SU-DHL-6 (cell line): ENCODE results near the gene TXNL4B.

Experiments used
- H2AFZ ChIP-seq: fragments of 200-600 bp; sonication (generic); 2 replicates; pipeline ENCODE4 v1.6.1; 2014; ENCODE audit warnings: low read depth, mild to moderate bottlenecking, moderate library complexity, mixed read lengths, antibody characterized with exemption, low read length; ENCODE audit not compliant: severe bottlenecking
- H3F3A ChIP-seq: fragments of 200-600 bp; shearing (Covaris generic); 2 replicates; pipeline ENCODE4 v1.6.0; 2016; ENCODE audit warnings: antibody characterized with exemption, mild to moderate bottlenecking; ENCODE audit not compliant: insufficient read depth
- H3K27ac ChIP-seq: fragments of 200-600 bp; sonication (generic); 2 replicates; pipeline ENCODE4 v1.5.1; 2016; ENCODE audit warnings: low read depth, mild to moderate bottlenecking, low read length, moderate library complexity, mixed read lengths
- H3K27me3 ChIP-seq: fragments of 200-600 bp; sonication (generic), shearing (Covaris generic); 2 replicates; pipeline ENCODE4 v1.6.0; 2014; ENCODE audit warnings: mild to moderate bottlenecking, low read length
- H3K36me3 ChIP-seq: fragments of 200-600 bp; sonication (generic); 2 replicates; pipeline ENCODE4 v1.6.1; 2014; ENCODE audit warnings: mild to moderate bottlenecking, low read length, mixed read lengths
- H3K4me2 ChIP-seq: fragments of 300-600, 200-600 bp; shearing (Covaris generic), sonication (generic); 2 replicates; pipeline ENCODE4 v1.6.0; 2014; ENCODE audit warnings: low read length, low read depth, mild to moderate bottlenecking; ENCODE audit not compliant: poor library complexity, severe bottlenecking
- H3K4me3 ChIP-seq: fragments of 200-600 bp; sonication (generic); 2 replicates; pipeline ENCODE4 v1.5.1; 2014; ENCODE audit warnings: antibody characterized with exemption, low read length, mild to moderate bottlenecking, mixed read lengths; ENCODE audit not compliant: insufficient read depth, poor library complexity, severe bottlenecking
- H3K79me2 ChIP-seq: fragments of 200-600 bp; sonication (generic); 2 replicates; pipeline ENCODE4 v1.6.1; 2014; ENCODE audit warnings: mild to moderate bottlenecking, low read length, moderate library complexity; ENCODE audit not compliant: insufficient read depth
- H3K9ac ChIP-seq: fragments of 200-600 bp; sonication (generic); 2 replicates; pipeline ENCODE4 v1.7.0; 2014; ENCODE audit warnings: mild to moderate bottlenecking, low read length
- H3K9me2 ChIP-seq: fragments of 200-600 bp; sonication (generic); replicated peaks from 2 replicates; pipeline ENCODE4 v1.6.1; 2014; ENCODE audit warnings: low read length; ENCODE audit not compliant: insufficient read depth
- H3K9me3 ChIP-seq: fragments of 200-600 bp; sonication (generic); 2 replicates; pipeline ENCODE4 v1.6.1; 2014; ENCODE audit warnings: low read length, mixed read lengths; ENCODE audit not compliant: insufficient read depth
- H4K20me1 ChIP-seq: fragments of 200-600 bp; sonication (generic); 2 replicates; pipeline ENCODE4 v1.6.1; 2014; ENCODE audit warnings: low read depth, mild to moderate bottlenecking, antibody characterized with exemption, low read length, moderate library complexity, mixed read lengths
- EZH2phosphoT487 ChIP-seq: fragments of 200-600 bp; sonication (generic), shearing (Covaris generic); conservative IDR thresholded peaks from 2 replicates; pipeline ENCODE4 v1.6.1; 2018; ENCODE audit warnings: mild to moderate bottlenecking, antibody characterized with exemption, low read length, moderate library complexity, mixed read lengths
- TF ChIP-seq, protein P1 (sequence below): fragments of 200-600 bp; sonication (generic); IDR thresholded peaks from one replicate; pipeline ENCODE4 v1.5.1; 2017; ENCODE audit warnings: antibody characterized with exemption, mild to moderate bottlenecking, low read length, moderate library complexity; ENCODE audit not compliant: insufficient read depth, poor library complexity, severe bottlenecking

Gene TXNL4B

GRCh38 chr16:72124148-72124547, 30.7 kb upstream of the TXNL4B start:
- H3K9me3 ChIP-seq: no peaks in the 10 kb centered on the region
- no peaks in the 10 kb centered on the region for H3F3A ChIP-seq
- no peaks in the 10 kb centered on the region for H3K36me3 ChIP-seq
- no peak overlapping the region for H3K4me2 ChIP-seq
- H3K4me3 ChIP-seq: no peak overlapping the region
- no peak overlapping the region for H3K27ac ChIP-seq
- H3K79me2 ChIP-seq: no peaks in the 10 kb centered on the region
- no peaks in the 10 kb centered on the region for H3K9me2 ChIP-seq
- no peak overlapping the region for H2AFZ ChIP-seq
- TF ChIP-seq EZH2phosphoT487: no peak
- TF ChIP-seq, protein P1, sequence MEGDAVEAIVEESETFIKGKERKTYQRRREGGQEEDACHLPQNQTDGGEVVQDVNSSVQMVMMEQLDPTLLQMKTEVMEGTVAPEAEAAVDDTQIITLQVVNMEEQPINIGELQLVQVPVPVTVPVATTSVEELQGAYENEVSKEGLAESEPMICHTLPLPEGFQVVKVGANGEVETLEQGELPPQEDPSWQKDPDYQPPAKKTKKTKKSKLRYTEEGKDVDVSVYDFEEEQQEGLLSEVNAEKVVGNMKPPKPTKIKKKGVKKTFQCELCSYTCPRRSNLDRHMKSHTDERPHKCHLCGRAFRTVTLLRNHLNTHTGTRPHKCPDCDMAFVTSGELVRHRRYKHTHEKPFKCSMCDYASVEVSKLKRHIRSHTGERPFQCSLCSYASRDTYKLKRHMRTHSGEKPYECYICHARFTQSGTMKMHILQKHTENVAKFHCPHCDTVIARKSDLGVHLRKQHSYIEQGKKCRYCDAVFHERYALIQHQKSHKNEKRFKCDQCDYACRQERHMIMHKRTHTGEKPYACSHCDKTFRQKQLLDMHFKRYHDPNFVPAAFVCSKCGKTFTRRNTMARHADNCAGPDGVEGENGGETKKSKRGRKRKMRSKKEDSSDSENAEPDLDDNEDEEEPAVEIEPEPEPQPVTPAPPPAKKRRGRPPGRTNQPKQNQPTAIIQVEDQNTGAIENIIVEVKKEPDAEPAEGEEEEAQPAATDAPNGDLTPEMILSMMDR: no peak
- H4K20me1 ChIP-seq: no peaks in the 10 kb centered on the region
- no peaks in the 10 kb centered on the region for H3K27me3 ChIP-seq
- H3K9ac ChIP-seq: no peak overlapping the region

- H3K4me2 ChIP-seq: no peak overlapping the region
- no peaks in the 10 kb centered on the region for H3K36me3 ChIP-seq
- H3F3A ChIP-seq: no peaks in the 10 kb centered on the region
- no peaks in the 10 kb centered on the region for H3K9me2 ChIP-seq
- H4K20me1 ChIP-seq: no peaks in the 10 kb centered on the region
- no peak overlapping the region for H3K27ac ChIP-seq
- no peak overlapping the region for H3K9ac ChIP-seq
- H2AFZ ChIP-seq: no peak overlapping the region
- H3K27me3 ChIP-seq: no peaks in the 10 kb centered on the region
- no peaks in the 10 kb centered on the region for H3K79me2 ChIP-seq
- no peak for TF ChIP-seq EZH2phosphoT487
- TF ChIP-seq, protein P1: no peak
- H3K4me3 ChIP-seq: no peak overlapping the region
- H3K9me3 ChIP-seq: no peaks in the 10 kb centered on the region
Observed at GRCh38 chr16:72123426-72123825, 30.0 kb upstream of the TXNL4B start.

DNA sequence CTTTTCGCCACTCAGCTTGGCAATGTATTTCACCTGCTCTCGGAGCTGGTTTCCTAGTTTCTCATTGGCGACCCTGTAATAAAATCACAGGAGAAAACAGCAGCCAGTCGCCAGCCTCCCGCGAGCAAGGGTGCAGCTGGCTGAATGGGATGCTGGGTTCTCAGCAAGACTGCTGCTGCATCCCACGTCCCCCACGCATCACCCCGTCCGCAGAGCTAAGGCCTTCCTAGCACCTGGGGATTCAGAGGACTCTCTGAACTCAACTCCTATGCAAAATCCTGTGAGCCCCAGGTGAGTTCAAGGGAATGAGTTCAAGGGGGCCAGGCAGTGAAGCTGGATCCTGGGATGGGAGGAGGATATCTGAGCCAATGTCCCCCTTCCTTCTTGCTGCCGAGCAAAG, 29.5 kb upstream of the TXNL4B start:
- H3K36me3 ChIP-seq: no peaks in the 10 kb centered on the region
- H3K4me3 ChIP-seq: no peak overlapping the region
- H3K9ac ChIP-seq: no peak overlapping the region
- H3K27me3 ChIP-seq: no peaks in the 10 kb centered on the region
- H3K9me2 ChIP-seq: no peaks in the 10 kb centered on the region
- TF ChIP-seq, protein P1: no peak
- TF ChIP-seq EZH2phosphoT487: no peak
- no peak overlapping the region for H2AFZ ChIP-seq
- H4K20me1 ChIP-seq: no peaks in the 10 kb centered on the region
- H3K4me2 ChIP-seq: no peak overlapping the region
- H3K27ac ChIP-seq: no peak overlapping the region
- H3F3A ChIP-seq: no peaks in the 10 kb centered on the region
- no peaks in the 10 kb centered on the region for H3K79me2 ChIP-seq
- H3K9me3 ChIP-seq: no peaks in the 10 kb centered on the region

GRCh38 chr16:72122308-72122707, 28.9 kb upstream of the TXNL4B start:
- H3K9me3 ChIP-seq: no peaks in the 10 kb centered on the region
- no peak for TF ChIP-seq EZH2phosphoT487
- TF ChIP-seq, protein P1: no peak
- no peak overlapping the region for H3K9ac ChIP-seq
- H3K79me2 ChIP-seq: no peaks in the 10 kb centered on the region
- H3F3A ChIP-seq: no peaks in the 10 kb centered on the region
- no peaks in the 10 kb centered on the region for H3K36me3 ChIP-seq
- no peak overlapping the region for H3K27ac ChIP-seq
- no peak overlapping the region for H3K4me2 ChIP-seq
- H3K27me3 ChIP-seq: no peaks in the 10 kb centered on the region
- H2AFZ ChIP-seq: no peak overlapping the region
- H3K9me2 ChIP-seq: no peaks in the 10 kb centered on the region
- H4K20me1 ChIP-seq: no peaks in the 10 kb centered on the region
- no peak overlapping the region for H3K4me3 ChIP-seq
